ENCODE results near the gene HOXD9.

DNA sequence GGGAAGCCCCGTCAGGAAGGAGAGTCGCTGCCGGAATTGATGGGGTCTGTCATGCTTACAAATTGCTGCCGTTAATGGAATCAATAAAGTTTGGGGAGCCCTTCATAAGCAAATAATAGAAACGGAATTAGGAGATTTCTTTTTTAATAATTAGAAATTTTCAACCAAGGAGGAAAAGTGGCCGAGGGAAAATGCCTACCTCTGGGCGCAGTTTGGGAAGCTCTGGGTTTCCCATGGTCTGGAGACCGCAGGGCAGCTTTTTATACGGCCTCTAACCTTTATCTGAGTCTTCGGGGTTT lies 40.0 kb upstream of the HOXD9 start:
- TF ChIP-seq, protein P1, sequence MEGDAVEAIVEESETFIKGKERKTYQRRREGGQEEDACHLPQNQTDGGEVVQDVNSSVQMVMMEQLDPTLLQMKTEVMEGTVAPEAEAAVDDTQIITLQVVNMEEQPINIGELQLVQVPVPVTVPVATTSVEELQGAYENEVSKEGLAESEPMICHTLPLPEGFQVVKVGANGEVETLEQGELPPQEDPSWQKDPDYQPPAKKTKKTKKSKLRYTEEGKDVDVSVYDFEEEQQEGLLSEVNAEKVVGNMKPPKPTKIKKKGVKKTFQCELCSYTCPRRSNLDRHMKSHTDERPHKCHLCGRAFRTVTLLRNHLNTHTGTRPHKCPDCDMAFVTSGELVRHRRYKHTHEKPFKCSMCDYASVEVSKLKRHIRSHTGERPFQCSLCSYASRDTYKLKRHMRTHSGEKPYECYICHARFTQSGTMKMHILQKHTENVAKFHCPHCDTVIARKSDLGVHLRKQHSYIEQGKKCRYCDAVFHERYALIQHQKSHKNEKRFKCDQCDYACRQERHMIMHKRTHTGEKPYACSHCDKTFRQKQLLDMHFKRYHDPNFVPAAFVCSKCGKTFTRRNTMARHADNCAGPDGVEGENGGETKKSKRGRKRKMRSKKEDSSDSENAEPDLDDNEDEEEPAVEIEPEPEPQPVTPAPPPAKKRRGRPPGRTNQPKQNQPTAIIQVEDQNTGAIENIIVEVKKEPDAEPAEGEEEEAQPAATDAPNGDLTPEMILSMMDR (IDR thresholded peaks at IDR 0.05): no peak
- TF ChIP-seq POLR2A (IDR thresholded peaks at IDR 0.05): no peak
